ENCODE data around the gene TEAD4. TPM values are rescaled to one million over a fixed set of nuclear protein-coding genes. Genes with fewer than 3 reads are reported as not detected.

TEAD4 gene
- total and polyA plus RNA-seq, 2 donors from 2014 or later: 19.8 to 40.9 TPM

DNA sequence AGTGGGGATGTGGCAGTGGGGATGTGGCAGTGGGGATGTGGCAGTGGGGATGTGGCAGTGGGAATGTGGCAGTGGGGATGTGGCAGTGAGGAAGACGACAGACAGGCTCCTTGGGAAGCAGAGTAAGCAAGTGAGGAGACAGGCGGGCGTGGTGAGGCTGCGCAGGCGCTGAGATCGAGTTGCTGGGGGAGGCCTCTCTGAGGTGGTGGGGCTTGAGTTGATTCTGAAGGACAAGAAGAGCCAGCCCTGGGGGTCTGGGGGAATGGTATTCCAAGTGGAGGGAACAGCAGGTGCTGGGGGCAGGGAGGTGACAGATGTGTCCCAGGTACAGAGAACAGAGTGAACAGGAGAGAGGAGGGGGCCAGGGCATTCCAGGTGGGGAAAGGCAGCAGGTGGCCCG is 84.2 kb downstream of the TEAD4 start:
- TF ChIP-seq, protein P1, sequence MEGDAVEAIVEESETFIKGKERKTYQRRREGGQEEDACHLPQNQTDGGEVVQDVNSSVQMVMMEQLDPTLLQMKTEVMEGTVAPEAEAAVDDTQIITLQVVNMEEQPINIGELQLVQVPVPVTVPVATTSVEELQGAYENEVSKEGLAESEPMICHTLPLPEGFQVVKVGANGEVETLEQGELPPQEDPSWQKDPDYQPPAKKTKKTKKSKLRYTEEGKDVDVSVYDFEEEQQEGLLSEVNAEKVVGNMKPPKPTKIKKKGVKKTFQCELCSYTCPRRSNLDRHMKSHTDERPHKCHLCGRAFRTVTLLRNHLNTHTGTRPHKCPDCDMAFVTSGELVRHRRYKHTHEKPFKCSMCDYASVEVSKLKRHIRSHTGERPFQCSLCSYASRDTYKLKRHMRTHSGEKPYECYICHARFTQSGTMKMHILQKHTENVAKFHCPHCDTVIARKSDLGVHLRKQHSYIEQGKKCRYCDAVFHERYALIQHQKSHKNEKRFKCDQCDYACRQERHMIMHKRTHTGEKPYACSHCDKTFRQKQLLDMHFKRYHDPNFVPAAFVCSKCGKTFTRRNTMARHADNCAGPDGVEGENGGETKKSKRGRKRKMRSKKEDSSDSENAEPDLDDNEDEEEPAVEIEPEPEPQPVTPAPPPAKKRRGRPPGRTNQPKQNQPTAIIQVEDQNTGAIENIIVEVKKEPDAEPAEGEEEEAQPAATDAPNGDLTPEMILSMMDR (IDR thresholded peaks at IDR 0.05; ENCODE audit: borderline replicate concordance, extremely low read depth, insufficient read depth): no peak
- no peak overlapping the region for H3K9ac ChIP-seq (ENCODE audit: low read length in 3 of 3)
- intact Hi-C loops (cut with DNase I): no loop called here
- H3K9me3 ChIP-seq (ENCODE audit: control insufficient read depth in 2 of 3, insufficient read depth in 1 of 3, low read length in 3 of 3): no peaks in the 10 kb centered on the region
- peaks cover 0 to 7% (median 0%) of the 10 kb centered on the region in 3 donors for H3K4me1 ChIP-seq (ENCODE audit: control insufficient read depth in 2 of 3, insufficient read depth in 2 of 3, low read depth in 1 of 3, low read length in 3 of 3)
- no peak for DNase-seq
- H3K36me3 ChIP-seq (ENCODE audit: control insufficient read depth in 2 of 3, insufficient read depth in 3 of 3, low read length in 3 of 3): no peaks in the 10 kb centered on the region
- H3K4me3 ChIP-seq (ENCODE audit: low read length in 3 of 3): no peak overlapping the region
- H3K27me3 ChIP-seq (ENCODE audit: control insufficient read depth, insufficient read depth, low read length): no peaks in the 10 kb centered on the region
- no peak overlapping the region for H3K27ac ChIP-seq (ENCODE audit: low read depth in 2 of 2, low read length in 2 of 2)
- no peak for FAIRE-seq

DNA sequence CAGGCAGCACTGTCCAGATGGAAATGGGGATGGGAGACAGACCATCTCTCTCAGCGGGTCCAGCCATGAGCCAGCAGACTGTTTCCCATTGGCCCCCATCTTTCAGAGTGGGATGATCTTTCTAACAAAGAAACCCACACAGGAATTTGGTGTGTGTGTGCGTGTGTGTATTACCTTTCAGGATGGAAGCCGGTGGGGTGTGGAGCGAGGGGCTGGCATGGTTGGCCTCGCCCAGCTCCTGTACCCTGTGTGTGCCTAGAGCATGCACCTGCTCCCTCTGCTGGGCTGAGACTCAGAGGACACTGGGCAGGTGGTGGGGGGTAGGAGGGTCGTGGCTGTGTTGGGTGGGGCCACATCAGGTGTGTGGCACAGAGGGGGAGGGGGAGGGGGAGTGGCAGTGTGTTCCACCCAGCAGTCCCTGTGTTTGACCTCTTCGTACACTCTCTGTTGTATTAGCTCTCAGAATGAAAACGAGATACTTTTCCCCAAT is 85.0 kb downstream of the TEAD4 start:
- TF ChIP-seq, protein P1 (IDR thresholded peaks at IDR 0.05; ENCODE audit: borderline replicate concordance, extremely low read depth, insufficient read depth): no peak
- H3K9me3 ChIP-seq (ENCODE audit: control insufficient read depth in 2 of 3, insufficient read depth in 1 of 3, low read length in 3 of 3): no peaks in the 10 kb centered on the region
- FAIRE-seq (no peak), DNase-seq (no peak)
- H3K4me1 ChIP-seq (ENCODE audit: control insufficient read depth in 2 of 3, insufficient read depth in 2 of 3, low read depth in 1 of 3, low read length in 3 of 3): peaks cover 0 to 7% (median under 1%) of the 10 kb centered on the region in 3 donors
- H3K27me3 ChIP-seq (ENCODE audit: control insufficient read depth, insufficient read depth, low read length): no peaks in the 10 kb centered on the region
- intact Hi-C loops (cut with DNase I): no loop called here
- no peak overlapping the region for H3K27ac ChIP-seq (ENCODE audit: low read depth in 2 of 2, low read length in 2 of 2)
- H3K9ac ChIP-seq (ENCODE audit: low read length in 3 of 3): no peak overlapping the region
- no peak overlapping the region for H3K4me3 ChIP-seq (ENCODE audit: low read length in 3 of 3)
- no peaks in the 10 kb centered on the region for H3K36me3 ChIP-seq (ENCODE audit: control insufficient read depth in 2 of 3, insufficient read depth in 3 of 3, low read length in 3 of 3)

DNA sequence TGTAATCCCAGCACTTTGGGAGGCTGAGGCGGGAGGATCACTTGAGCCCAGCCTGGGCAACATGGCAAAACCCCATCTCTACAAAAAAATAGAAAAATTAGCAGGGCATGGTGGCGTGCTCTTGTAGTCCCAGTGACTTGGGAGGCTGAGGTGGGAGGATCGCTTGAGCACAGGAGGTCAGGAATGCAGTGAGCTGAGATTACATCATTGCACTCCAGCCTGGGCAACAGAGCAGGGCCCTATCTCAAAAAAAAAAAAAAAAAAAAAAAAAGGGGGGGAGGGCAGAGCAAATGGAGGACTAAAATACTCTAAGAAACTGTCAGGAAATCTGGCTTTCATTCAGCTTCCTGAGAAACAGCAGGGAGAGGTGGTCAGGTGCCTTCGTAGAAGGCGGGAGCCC is 86.3 kb downstream of the TEAD4 start:
- Histone ChIP-seq H3K4me3 (ENCODE audit: low read length in 3 of 3) (no peak overlapping the region), H3K27ac (ENCODE audit: low read depth in 2 of 2, low read length in 2 of 2) (no peak overlapping the region), H3K9ac (ENCODE audit: low read length in 3 of 3) (no peak overlapping the region), H3K4me1 (ENCODE audit: control insufficient read depth in 2 of 3, insufficient read depth in 2 of 3, low read depth in 1 of 3, low read length in 3 of 3) (peaks cover 0 to 10% (median 5%) of the 10 kb centered on the region in 3 donors), H3K36me3 (ENCODE audit: control insufficient read depth in 2 of 3, insufficient read depth in 3 of 3, low read length in 3 of 3) (no peaks in the 10 kb centered on the region), H3K9me3 (ENCODE audit: control insufficient read depth in 2 of 3, insufficient read depth in 1 of 3, low read length in 3 of 3) (no peaks in the 10 kb centered on the region), H3K27me3 (ENCODE audit: control insufficient read depth, insufficient read depth, low read length) (no peaks in the 10 kb centered on the region)
- no peak for FAIRE-seq
- intact Hi-C loops (cut with DNase I): no loop called here
- TF ChIP-seq, protein P1 (IDR thresholded peaks at IDR 0.05; ENCODE audit: borderline replicate concordance, extremely low read depth, insufficient read depth): no peak
- no peak for DNase-seq

DNA sequence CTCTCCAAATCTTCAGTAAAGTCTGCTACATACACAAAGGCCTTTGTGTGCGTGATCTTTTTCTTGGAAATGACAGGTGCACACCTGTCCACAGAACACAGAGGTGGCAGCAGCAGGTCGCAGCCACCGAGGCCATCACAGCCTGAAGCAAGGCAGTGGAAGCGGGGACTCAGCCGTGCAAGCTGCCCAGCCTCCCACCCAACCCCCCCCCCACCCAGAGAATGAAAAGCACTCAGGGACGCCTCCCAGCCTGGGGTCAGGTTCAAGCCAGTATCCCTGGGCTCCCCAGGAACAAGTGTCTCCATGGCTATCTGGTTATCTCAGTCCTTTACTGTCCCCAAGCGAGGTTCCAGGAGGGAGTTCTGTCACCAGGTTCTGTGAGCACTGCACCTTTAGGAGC is 86.8 kb downstream of the TEAD4 start:
- no peak for FAIRE-seq
- no peaks in the 10 kb centered on the region for H3K27me3 ChIP-seq (ENCODE audit: control insufficient read depth, insufficient read depth, low read length)
- H3K4me3 ChIP-seq (ENCODE audit: low read length in 3 of 3): no peak overlapping the region
- no peak overlapping the region for H3K27ac ChIP-seq (ENCODE audit: low read depth in 2 of 2, low read length in 2 of 2)
- H3K36me3 ChIP-seq (ENCODE audit: control insufficient read depth in 2 of 3, insufficient read depth in 3 of 3, low read length in 3 of 3): no peaks in the 10 kb centered on the region
- peaks cover 0 to 10% (median 5%) of the 10 kb centered on the region in 3 donors for H3K4me1 ChIP-seq (ENCODE audit: control insufficient read depth in 2 of 3, insufficient read depth in 2 of 3, low read depth in 1 of 3, low read length in 3 of 3)
- no peak for DNase-seq
- H3K9ac ChIP-seq (ENCODE audit: low read length in 3 of 3): no peak overlapping the region
- intact Hi-C loops (cut with DNase I): no loop called here
- H3K9me3 ChIP-seq (ENCODE audit: control insufficient read depth in 2 of 3, insufficient read depth in 1 of 3, low read length in 3 of 3): no peaks in the 10 kb centered on the region
- TF ChIP-seq, protein P1 (IDR thresholded peaks at IDR 0.05; ENCODE audit: borderline replicate concordance, extremely low read depth, insufficient read depth): no peak
